LNCaP clone FGC (cell line): ENCODE data around the gene PRKD3.
A peak's percentile ranks its signal among the peaks of the same experiment; 100 is the strongest.

Experiments used
- DNase-seq: peaks from one replicate; pipeline ENCODE4 v3.0.0-alpha.2; 2011; ENCODE audit warnings: low read depth
- H3K4me3 ChIP-seq: 2 replicates; pipeline ENCODE4 v1.5.1; 2011; ENCODE audit warnings: mild to moderate bottlenecking, low read depth, low read length, control low read depth
- CTCF ChIP-seq: IDR thresholded peaks from 2 replicates; pipeline ENCODE4 v1.5.1; 2012; ENCODE audit warnings: mild to moderate bottlenecking; ENCODE audit not compliant: control insufficient read depth, insufficient read depth; ENCODE audit errors: extremely low read depth

Gene PRKD3

GRCh38 chr2:37333256-37333655 lies 8.6 kb upstream of the PRKD3 start:
- TF ChIP-seq CTCF: no peak
- no peak for DNase-seq
- H3K4me3 ChIP-seq: no peak overlapping the region

- no peak overlapping the region for H3K4me3 ChIP-seq
- DNase-seq: no peak
Measured at GRCh38 chr2:37332560-37332959, 7.9 kb upstream of the PRKD3 start.

GRCh38 chr2:37330681-37331080 lies 6.0 kb upstream of the PRKD3 start:
- no peak for DNase-seq
- H3K4me3 ChIP-seq: no peak overlapping the region
- TF ChIP-seq CTCF: no peak

More at GRCh38 chr2:37332560-37332959, 7.9 kb upstream of the PRKD3 start:
- no peak for TF ChIP-seq CTCF

GRCh38 chr2:37326866-37327634 lies 2.4 kb upstream of the PRKD3 start:
- no peak for TF ChIP-seq CTCF
- no peak for DNase-seq
- no peak overlapping the region for H3K4me3 ChIP-seq

- H3K4me3 ChIP-seq: no peak overlapping the region
- DNase-seq: no peak
- no peak for TF ChIP-seq CTCF
Measured at GRCh38 chr2:37326285-37326684, 1.7 kb upstream of the PRKD3 start.

GRCh38 chr2:37325625-37326071 lies 1.0 kb upstream of the PRKD3 start:
- no peak for TF ChIP-seq CTCF
- H3K4me3 ChIP-seq: no peak overlapping the region
- DNase-seq: no peak

GRCh38 chr2:37324536-37324785 lies 172 bp downstream of the PRKD3 start:
- no peak for DNase-seq
- peak overlapping the region; percentile 74 for H3K4me3 ChIP-seq
- no peak for TF ChIP-seq CTCF
